NCI-H128 (cell line): ENCODE results near the gene CAMK1D.
"Not testable (repeated sequence)": the region's sequence is repeated elsewhere in the genome, so short reads cannot be mapped to it uniquely, and the experiment has no call there.

Source experiments
- DNase-seq: peaks from one replicate; lab custom pipeline; 2025; ENCODE audit not compliant: unreplicated experiment; lab: John Stamatoyannopoulos, UW

The CAMK1D gene

GRCh38 chr10:12340371-12340770 lies 9.0 kb upstream of the CAMK1D start:
- DNase-seq = no peak

- no peak for DNase-seq
Measured at GRCh38 chr10:12340937-12341336, 8.4 kb upstream of the CAMK1D start.

- no peak for DNase-seq
Measured at GRCh38 chr10:12341526-12341925, 7.8 kb upstream of the CAMK1D start.

- DNase-seq = no peak
Measured at GRCh38 chr10:12344375-12345110, 4.8 kb upstream of the CAMK1D start.

GRCh38 chr10:12346707-12347106 lies 2.6 kb upstream of the CAMK1D start:
- DNase-seq = no peak

- DNase-seq = no peak
Measured at GRCh38 chr10:12348294-12348869, 965 bp upstream of the CAMK1D start.

- DNase-seq = no peak
Measured at GRCh38 chr10:12349629-12350166, 351 bp downstream of the CAMK1D start.

GRCh38 chr10:12350167-12350872 lies 973 bp downstream of the CAMK1D start:
- no peak for DNase-seq

GRCh38 chr10:12350925-12351324 lies 1.6 kb downstream of the CAMK1D start:
- no peak for DNase-seq

- DNase-seq = no peak
Measured at GRCh38 chr10:12351447-12351846, 2.1 kb downstream of the CAMK1D start.

GRCh38 chr10:12351889-12352288 lies 2.5 kb downstream of the CAMK1D start:
- DNase-seq = no peak

- DNase-seq = no peak
Measured at GRCh38 chr10:12353399-12354242, 4.3 kb downstream of the CAMK1D start.

GRCh38 chr10:12354696-12355095 lies 5.3 kb downstream of the CAMK1D start:
- not testable (repeated sequence) for DNase-seq

GRCh38 chr10:12355384-12355783 lies 6.0 kb downstream of the CAMK1D start:
- no peak for DNase-seq

GRCh38 chr10:12357525-12358151 lies 8.3 kb downstream of the CAMK1D start:
- no peak for DNase-seq

GRCh38 chr10:12358863-12359564 lies 9.7 kb downstream of the CAMK1D start:
- no peak for DNase-seq

GRCh38 chr10:12360461-12360860 lies 11.1 kb downstream of the CAMK1D start:
- DNase-seq = no peak

- DNase-seq = not testable (repeated sequence)
Measured at GRCh38 chr10:12361115-12361514, 11.8 kb downstream of the CAMK1D start.

- no peak for DNase-seq
Measured at GRCh38 chr10:12364559-12364958, 15.2 kb downstream of the CAMK1D start.

GRCh38 chr10:12367272-12367671 lies 17.9 kb downstream of the CAMK1D start:
- DNase-seq = no peak
